Left ventricle myocardium superior (tissue), 1 donor: ENCODE results near the gene RHBDL3. TPM values are rescaled to one million over a fixed set of nuclear protein-coding genes. Genes with fewer than 3 reads are reported as not detected.
"Not testable (repeated sequence)": the region's sequence is repeated elsewhere in the genome, so short reads cannot be mapped to it uniquely, and the experiment has no call there.

Experiments
- ATAC-seq: fragments of 200-7000 bp; cut with Tn5 transposase; one replicate; pipeline ENCODE4 v1.9.1; 2020; ENCODE audit warnings: mild to moderate bottlenecking, moderate library complexity
- DNase-seq: peaks from one replicate; pipeline ENCODE4 v3.0.0-alpha.2; 2020
- intact Hi-C: fragments of 100-400 bp; cut with micrococcal nuclease; formaldehyde crosslinking; loops from one replicate; pipeline ENCODE4 v1.11.0; 2022
- long read RNA-seq: library from polyadenylated mRNA; unstranded; transcript quantifications from one replicate; pipeline ENCODE4 v2.0.0, GENCODE V29; 2021
- total RNA-seq: library from RNA; stranded (reverse); fragmentation: NEBNext Ultra II Directional; extraction: Animal tissue kit (Norgen Biotek cat#: 25700); gene quantifications from one replicate; pipeline ENCODE4 v1.2.1, GENCODE V29; 2021
- donor health status: DM: no; HTN: yes; CAD: no; lungs with severe emphysema.

RHBDL3 gene
- total RNA-seq, result 3.1 TPM
- long read RNA-seq, full-length matches to known transcripts, result 4 of 16 reads
- long read RNA-seq, partial matches to known transcripts, result 3 of 16 reads
- long read RNA-seq, other reads (novel, unspliced or antisense), result 9 of 16 reads

DNA sequence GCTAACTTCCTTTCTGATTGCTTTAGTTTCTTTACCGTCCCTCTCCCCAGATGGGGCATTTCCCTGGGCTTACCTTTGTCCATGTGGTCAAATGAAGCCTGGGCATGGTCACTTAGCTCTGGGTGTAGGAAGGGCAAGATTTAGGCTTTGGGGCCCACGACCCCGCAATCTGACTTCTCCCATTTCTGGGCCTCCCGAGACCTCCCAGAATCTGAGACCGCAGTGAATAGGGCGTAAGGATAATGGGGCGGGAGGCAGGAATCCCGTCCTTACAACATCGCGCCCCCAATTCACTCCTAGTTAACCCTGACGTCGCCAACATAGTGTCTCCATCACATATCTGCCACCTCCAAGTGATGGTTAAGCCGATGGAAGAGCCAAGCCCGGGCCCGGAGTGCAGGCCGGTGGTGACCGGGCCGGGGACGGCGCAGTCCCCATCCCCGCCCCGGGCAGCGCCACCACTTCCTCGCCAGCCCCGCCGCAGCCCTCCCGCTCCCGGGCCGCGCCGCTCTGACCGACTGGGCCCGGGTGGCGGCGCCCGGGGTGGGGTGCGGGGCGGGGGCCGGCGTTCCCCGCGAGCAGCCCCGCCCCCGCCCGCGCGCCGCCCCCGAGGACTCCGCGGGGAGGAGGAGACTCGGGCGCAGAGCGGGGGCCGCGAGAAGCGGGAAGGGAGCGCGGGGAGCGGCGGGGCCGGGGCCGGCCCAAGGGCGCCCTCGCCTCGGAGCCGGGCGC is at the start of gene RHBDL3:
RHBDL3 (plus strand) TSS at position 641 of the 732 bp plus-strand sequence. CDS start 358 bp downstream, outside the sequence.
- DNase-seq, result peak; percentile 73
- intact Hi-C loops, result no loop called here
- ATAC-seq, result peak; percentile 75

- DNase-seq (no peak), ATAC-seq (no peak)
- intact Hi-C loops, result no loop called here
Observed at GRCh38 chr17:32222621-32223020, 43.0 kb upstream of the RHBDL3 start.

GRCh38 chr17:32223703-32224102 is 41.9 kb upstream of the RHBDL3 start:
- DNase-seq, result no peak
- ATAC-seq, result no peak
- intact Hi-C loops, result no loop called here

DNA sequence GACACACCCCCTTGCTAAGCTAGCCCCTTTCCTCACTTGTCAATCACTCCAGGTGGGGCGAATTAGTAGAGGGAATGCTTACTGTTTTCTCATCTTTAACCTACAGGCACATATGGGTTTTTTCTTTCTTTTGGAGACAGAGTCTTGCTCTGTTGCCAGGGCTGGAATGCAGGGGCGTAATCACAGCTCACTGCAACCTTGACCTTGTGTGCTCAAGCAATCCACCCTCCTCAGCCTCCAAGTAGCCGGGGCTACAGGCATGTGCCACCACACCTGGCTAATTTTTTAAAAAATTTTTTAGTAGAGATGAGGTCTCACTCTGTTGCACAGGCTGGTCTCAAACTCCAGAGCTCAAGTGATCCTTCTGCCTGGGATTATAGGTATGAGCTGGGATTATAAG is 38.7 kb upstream of the RHBDL3 start:
- DNase-seq (no peak), ATAC-seq (no peak)
- intact Hi-C loops, result no loop called here

DNA sequence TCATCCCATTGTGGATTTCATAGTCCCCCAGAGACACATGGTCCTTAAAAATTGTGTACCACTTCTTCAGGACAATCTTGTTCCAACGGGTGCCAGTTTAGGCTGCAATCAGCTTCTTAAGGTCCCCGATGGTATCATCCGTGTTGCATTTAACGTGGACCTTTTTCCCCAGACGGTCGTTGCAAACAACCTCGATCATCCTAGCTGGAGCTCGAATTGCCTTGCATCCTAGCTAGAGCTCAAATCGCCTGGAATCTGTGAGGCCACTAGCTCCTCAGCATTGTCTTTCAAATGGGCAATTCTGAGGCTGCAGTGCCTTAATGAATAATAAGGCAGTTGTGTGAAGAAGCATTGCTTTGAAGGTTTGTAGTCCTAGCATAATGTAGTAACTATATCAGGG is 37.7 kb upstream of the RHBDL3 start:
- ATAC-seq (no peak), DNase-seq (no peak)
- intact Hi-C loops, result no loop called here

GRCh38 chr17:32235588-32235987 is 30.0 kb upstream of the RHBDL3 start:
- ATAC-seq, result no peak
- DNase-seq, result no peak
- intact Hi-C loops, result no loop called here

DNA sequence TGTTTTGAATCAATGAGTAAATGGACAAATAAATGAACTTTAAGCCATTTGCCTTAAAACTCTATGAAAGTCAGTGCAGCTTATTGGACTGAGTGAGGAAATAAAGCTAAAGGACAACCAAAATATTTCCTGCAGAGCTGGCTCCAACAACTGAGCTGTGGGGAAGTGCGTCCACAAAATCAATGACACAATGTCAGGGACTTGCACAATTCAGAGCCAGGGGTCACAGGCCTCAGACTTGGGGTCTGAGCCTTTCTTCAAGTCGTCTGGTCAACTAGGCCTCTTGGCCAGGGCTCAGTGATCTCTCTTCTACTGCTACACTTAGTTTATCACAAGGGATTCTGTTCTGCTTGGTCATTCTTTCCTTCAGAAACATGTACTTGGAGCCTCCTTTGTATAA is 26.2 kb upstream of the RHBDL3 start:
- no peak for DNase-seq
- no peak for ATAC-seq
- intact Hi-C loops, result no loop called here

- intact Hi-C loops, result no loop called here
- ATAC-seq (peak; percentile 99), DNase-seq (peak; percentile 78)
Observed at GRCh38 chr17:32240750-32241149, 24.9 kb upstream of the RHBDL3 start.

DNA sequence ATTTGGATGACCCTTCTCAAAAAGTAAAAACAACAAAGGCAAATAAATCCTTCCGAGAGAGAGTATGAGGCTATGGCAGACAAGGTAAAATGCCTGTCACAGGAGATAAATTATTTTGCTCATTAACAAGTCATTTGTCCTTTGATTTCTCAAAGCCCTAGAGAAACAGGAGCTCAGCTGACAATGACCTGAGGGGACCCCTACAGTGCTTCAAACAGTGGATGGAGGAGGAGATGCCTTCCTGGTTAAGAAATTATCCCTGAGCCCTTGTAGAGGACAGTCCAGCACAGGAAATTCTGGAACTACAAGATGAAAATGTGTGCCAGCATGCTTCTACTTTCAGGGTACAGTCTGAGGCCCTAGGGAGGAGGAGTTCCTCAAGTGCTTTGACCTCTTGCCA is 24.0 kb upstream of the RHBDL3 start:
- ATAC-seq, result no peak
- intact Hi-C loops, result no loop called here

GRCh38 chr17:32249475-32249874 is 16.2 kb upstream of the RHBDL3 start:
- ATAC-seq (no peak), DNase-seq (no peak)
- intact Hi-C loops, result no loop called here

More for the DNA sequence above, 24.0 kb upstream of the RHBDL3 start:
- DNase-seq, result no peak

- peak; percentile 84 for DNase-seq
Observed at GRCh38 chr17:32253117-32253611, 12.5 kb upstream of the RHBDL3 start.

GRCh38 chr17:32256012-32256700 is 9.5 kb upstream of the RHBDL3 start:
- no peak for DNase-seq
- ATAC-seq, result no peak
- intact Hi-C loops, result no loop called here

More at GRCh38 chr17:32253117-32253611, 12.5 kb upstream of the RHBDL3 start:
- ATAC-seq, result peak; percentile 95
- intact Hi-C loops, result loop anchor here (5.0 kb wide), 1 partner anchor 64 kb away; no protein-coding TSS in a partner anchor

- intact Hi-C loops, result no loop called here
- no peak for ATAC-seq
- DNase-seq, result no peak
Observed at GRCh38 chr17:32256701-32257019, 9.0 kb upstream of the RHBDL3 start.

DNA sequence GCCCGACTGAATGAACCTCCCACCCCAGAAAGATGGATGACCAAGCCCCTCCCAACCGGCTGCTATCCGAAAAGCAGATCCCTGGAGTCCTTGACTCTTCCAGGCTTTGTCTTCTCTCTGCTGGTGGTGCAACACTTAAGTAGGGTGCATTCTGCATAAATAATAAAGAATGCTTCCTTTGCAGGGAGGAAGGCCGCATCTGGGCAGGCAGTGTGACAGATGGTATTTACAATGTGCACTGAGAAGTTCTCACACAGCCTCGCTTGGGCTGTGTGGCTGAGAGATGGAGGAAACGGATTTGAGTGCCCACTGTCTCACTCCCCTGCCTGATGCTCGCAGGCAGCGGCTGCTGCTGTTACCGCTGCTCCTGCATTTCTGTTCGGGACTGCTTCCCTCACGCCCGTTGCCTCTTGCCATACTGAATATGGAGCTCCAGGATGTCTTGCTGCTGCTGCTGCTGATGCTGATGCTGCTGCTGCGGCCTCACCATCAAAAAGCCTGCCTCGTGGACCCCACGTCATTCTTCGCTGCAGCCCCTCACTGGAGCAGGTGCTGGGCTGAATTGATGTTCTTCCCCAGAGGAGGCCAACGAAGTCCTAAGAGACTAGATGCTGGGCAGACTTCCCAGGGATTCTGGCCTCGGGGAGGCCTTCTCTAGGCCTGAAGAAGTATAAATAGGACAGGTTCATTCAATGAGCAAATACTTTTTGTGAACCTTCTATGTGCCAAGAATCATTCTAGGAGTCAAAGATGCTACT is 7.1 kb upstream of the RHBDL3 start:
- intact Hi-C loops, result no loop called here
- no peak for DNase-seq
- ATAC-seq, result no peak

- intact Hi-C loops, result no loop called here
- ATAC-seq, result no peak
- no peak for DNase-seq
Observed at GRCh38 chr17:32259586-32259985, 6.0 kb upstream of the RHBDL3 start.

- DNase-seq (no peak), ATAC-seq (no peak)
- intact Hi-C loops, result no loop called here
Observed at GRCh38 chr17:32261417-32261736, 4.3 kb upstream of the RHBDL3 start.

- DNase-seq (no peak), ATAC-seq (no peak)
- intact Hi-C loops, result no loop called here
Observed at GRCh38 chr17:32261936-32262510, 3.6 kb upstream of the RHBDL3 start.

- intact Hi-C loops, ATAC-seq, DNase-seq: not testable (repeated sequence)
Observed at GRCh38 chr17:32263515-32263914, 2.1 kb upstream of the RHBDL3 start.

DNA sequence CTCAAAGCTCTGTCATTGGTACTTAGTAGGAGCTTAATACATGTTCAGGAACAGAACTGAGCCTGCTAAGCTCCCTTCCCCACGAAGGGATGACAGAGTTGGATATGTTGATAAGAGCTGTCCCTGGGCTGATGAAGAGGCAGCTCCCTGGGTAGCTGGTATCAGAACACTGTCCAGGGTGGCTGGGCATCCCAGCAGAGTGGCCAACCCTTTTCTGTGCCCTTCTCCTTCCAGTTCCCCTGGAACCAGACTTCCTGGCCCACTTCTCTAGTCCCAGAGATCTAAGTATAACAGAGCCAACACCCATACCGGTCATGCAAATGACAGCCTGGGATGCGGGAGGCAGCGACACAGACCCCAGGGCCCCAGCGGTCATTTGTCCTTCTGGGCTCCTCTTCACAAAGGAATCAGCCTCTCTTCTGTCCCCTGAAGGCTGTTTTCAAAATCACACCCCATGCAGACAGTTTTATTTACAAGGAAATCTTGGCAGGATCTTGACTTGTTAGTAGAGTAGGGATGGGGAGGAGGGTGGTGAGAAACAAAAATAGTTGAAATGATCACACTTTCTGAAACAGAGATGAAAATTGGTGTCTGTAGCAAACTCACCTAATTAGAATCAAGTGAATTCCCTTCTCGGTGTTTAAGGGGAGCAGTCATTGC is 1.4 kb upstream of the RHBDL3 start:
- intact Hi-C loops, result no loop called here
- no peak for ATAC-seq
- DNase-seq, result no peak
